Cerebellar cortex (tissue), 1 donor: ENCODE results near the gene COPZ2.

ENCODE experiments used
- DNase-seq: peaks from one replicate; pipeline ENCODE4 v3.0.0-alpha.2; 2015; ENCODE audit warnings: low spot score

Gene COPZ2

DNA sequence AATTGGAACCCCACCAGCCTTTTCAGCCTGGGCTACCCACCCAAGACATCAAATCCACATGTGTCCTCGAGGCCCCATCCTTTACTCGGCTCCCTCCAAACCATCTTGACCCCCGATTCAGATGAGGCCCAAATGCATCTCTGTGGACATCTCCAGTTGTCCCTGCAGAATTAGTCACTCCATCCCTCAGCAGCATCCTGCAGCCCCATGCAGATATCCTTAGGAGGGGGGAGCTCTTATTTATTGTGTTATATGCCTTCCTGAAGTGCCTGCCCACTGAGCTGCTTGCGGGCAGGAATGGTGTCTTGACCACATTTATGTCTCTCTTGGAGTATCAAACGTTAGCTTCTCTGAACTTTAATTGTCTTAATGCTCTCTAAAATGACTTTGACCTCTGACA is 51.1 kb downstream of the COPZ2 start:
- DNase-seq = no peak

DNA sequence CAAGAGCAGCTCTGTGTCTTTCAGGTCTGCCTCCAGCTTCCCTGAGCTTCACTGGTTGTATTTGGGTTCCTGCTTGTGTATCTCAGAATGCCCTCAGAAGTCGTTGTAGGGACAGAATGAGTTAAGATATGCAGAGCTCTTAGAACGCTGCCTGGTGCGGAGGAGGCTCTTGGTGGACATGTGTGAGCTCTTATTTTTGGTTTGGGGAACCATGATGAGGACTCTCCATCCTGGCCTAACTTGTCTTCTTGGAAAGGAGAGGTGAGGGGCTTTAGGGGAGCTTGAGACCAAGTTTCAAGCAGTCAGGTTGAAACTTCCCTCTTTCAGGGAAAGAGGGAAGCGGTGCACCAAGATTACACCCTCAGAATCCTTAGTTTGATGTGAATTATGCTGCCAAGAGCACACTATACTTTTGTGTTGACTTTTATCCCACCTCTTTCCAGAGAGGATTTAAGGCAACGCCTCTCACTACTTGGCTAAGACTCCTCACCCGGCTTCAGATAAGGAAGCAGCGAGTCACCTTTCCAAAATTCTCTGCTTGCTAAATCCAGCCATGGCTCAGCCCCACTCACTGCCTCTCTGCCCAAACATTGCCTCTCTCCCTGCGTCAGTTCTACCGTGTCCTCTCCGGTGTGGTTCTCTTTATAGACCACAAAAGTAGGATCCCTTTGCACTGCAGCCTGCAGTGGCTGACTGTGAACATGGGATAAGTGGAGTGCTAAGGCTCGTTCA is 53.9 kb downstream of the COPZ2 start:
- DNase-seq = no peak

DNA sequence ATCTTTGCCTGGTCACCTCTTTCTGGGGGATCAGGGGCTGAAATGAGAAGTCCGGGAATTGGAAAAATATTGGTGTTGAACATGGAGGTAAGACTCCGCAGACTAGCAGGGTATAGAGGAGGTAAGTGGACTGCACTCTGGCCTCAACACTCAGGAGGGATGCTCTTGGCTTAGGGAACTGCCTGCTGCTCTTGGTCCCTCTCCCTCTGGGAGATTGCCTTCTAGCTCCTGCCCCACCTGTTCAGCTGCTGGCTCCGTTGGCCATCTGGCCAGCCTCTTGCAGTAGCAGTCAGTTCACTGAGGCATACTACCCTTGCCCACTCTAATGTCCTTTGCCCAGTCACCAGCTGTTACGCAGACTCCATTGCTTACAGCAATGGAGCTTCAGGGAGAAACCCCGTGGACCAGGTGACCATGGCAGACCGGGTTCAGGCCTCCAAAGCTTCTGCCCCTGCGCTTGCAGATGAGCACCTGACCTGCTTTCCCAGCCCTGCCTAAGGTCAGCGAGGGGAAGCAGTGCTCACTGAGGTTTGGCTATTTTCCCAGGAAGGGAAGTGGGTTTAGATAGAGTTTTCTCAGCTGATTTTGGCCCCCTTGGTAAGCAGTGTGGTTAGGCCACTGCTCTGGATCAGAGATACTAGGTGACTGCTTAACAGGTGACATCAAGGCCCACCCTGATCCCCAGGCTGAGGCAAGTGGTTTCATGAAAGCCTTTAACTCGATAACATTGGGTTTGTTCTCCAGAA is 54.8 kb downstream of the COPZ2 start:
- DNase-seq = no peak

- no peak for DNase-seq
Measured at GRCh38 chr17:47982091-47982617, 55.4 kb downstream of the COPZ2 start.

- no peak for DNase-seq
Measured at GRCh38 chr17:47981462-47981861, 56.1 kb downstream of the COPZ2 start.

- DNase-seq = no peak
Measured at GRCh38 chr17:47980541-47980940, 57.1 kb downstream of the COPZ2 start.

GRCh38 chr17:47978324-47978723 is 59.3 kb downstream of the COPZ2 start:
- DNase-seq = peak; percentile 66
